Vagina (tissue), 2 donors: Measurements from ENCODE around the gene TECTA.

Experiments
- POLR2A ChIP-seq, 2 donors: fragments of 450-650 bp; IDR thresholded peaks; one replicate each; pipeline ENCODE4 v1.6.1; 2017; ENCODE audit warnings: antibody characterized with exemption in 2 of 2, mild to moderate bottlenecking in 2 of 2, moderate library complexity in 2 of 2
- POLR2AphosphoS5 ChIP-seq, 2 donors: sonication (generic); formaldehyde crosslinking; IDR thresholded peaks; one replicate each; pipeline ENCODE4 v1.9.0; 2017; ENCODE audit warnings: antibody characterized with exemption in 2 of 2, mild to moderate bottlenecking in 2 of 2, low read depth in 1 of 2; ENCODE audit not compliant: insufficient read depth in 1 of 2

- TF ChIP-seq POLR2A (IDR thresholded peaks at IDR 0.05) = no peak
- TF ChIP-seq POLR2AphosphoS5 (IDR thresholded peaks at IDR 0.05; ENCODE audit: insufficient read depth in 1 of 2, low read depth in 1 of 2) = no peak
Measured at GRCh38 chr11:121105481-121106195, 4.6 kb downstream of the TECTA start.
